GM12892 (cell line): ENCODE measurements around the gene EPHA10.

ENCODE experiments used
- POLR2A ChIP-seq: IDR thresholded peaks from 2 replicates; pipeline ENCODE4 v1.6.1; 2011; ENCODE audit warnings: low read depth, low read length, control low read depth
- POLR2AphosphoS5 ChIP-seq: IDR thresholded peaks from 2 replicates; pipeline ENCODE4 v1.6.1; 2011; ENCODE audit warnings: low read depth, low read length, control low read depth

DNA sequence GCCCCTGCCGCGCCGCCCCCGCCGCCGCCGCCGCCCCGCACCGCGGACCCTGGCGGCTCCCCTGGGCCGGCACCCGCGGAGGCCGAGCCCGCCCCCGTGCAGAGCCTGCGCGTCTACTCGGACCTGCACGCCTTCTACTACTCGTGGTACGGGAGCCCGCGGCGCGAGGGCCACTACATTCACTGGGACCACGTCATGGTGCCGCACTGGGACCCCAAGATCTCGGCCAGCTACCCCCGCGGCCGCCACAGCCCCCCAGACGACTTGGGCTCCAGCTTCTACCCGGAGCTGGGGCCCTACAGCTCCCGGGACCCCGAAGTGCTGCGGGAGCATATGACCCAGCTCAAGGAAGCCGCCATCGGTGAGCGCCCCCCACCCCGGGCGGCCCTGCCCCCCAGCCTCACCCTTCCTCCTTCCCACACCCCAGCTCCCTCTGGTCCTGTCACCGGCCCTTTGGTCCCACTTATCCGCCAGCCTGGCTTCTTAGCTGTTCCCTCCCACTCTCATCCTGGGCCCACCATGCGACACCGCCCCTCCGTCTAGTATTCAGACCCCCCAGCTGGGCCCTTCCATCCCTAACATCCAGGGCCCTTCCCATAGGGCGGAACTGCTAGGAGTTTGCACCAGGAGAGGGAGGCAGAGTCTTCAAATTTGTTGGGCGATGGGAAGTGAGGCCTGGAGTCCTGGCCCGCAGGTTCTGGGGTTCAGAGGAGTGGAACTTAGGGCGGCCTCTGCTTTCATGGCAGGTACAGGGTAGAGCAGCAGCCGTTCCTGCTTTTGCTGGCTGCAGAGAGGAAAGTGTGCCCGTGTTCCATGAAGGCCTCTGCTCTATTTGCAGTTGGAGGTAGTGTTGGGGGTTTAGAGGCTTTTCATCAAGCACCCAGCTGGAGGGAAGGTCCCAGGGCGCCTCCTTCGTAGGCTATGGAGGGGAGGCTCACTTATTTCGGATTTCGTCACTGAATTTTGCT lies 29.7 kb upstream of the EPHA10 start:
- TF ChIP-seq POLR2A (no peak), POLR2AphosphoS5 (no peak)
